Liver (tissue), 3 donors: Measurements from ENCODE around the gene IL31RA.

Source experiments
- ATF3 ChIP-seq: IDR thresholded peaks from 2 replicates; pipeline ENCODE4 v1.6.1; 2016; ENCODE audit warnings: antibody characterized with exemption
- CTCF ChIP-seq: fragments of 150-350 bp; IDR thresholded peaks from 2 replicates; pipeline ENCODE4 v1.5.1; 2017; ENCODE audit warnings: improper control_type of control experiment, low read depth, low read length; ENCODE audit not compliant: missing input control
- EGR1 ChIP-seq, 2 donors: IDR thresholded peaks; 2 replicates each; pipeline ENCODE4 v1.6.1; 2016 to 2018; ENCODE audit warnings: antibody characterized with exemption in 2 of 2, low read depth in 2 of 2
- GABPA ChIP-seq, 2 donors: IDR thresholded peaks in 1 of 2; conservative IDR thresholded peaks in 1 of 2; 2 replicates each; pipeline ENCODE4 v1.6.1; 2016; ENCODE audit warnings: antibody characterized with exemption in 2 of 2, mild to moderate bottlenecking in 1 of 2, moderate library complexity in 1 of 2
- HNF4A ChIP-seq, 2 donors: conservative IDR thresholded peaks; 2 replicates each; pipeline ENCODE4 v1.6.1; 2016; ENCODE audit warnings: antibody characterized with exemption in 2 of 2, mild to moderate bottlenecking in 2 of 2
- MAX ChIP-seq: IDR thresholded peaks from 2 replicates; pipeline ENCODE4 v1.6.1; 2016; ENCODE audit warnings: antibody characterized with exemption
- NR2F2 ChIP-seq: IDR thresholded peaks from 2 replicates; pipeline ENCODE4 v1.6.1; 2016; ENCODE audit warnings: antibody characterized with exemption
- RAD21 ChIP-seq, 2 donors: IDR thresholded peaks; 2 replicates each; pipeline ENCODE4 v1.6.1; 2016; ENCODE audit warnings: antibody characterized with exemption in 2 of 2, mild to moderate bottlenecking in 2 of 2
- REST ChIP-seq: IDR thresholded peaks from 2 replicates; pipeline ENCODE4 v1.6.1; 2016; ENCODE audit warnings: antibody characterized with exemption, mild to moderate bottlenecking
- RXRA ChIP-seq, 2 donors: IDR thresholded peaks; 2 replicates each; pipeline ENCODE4 v1.6.1; 2017 to 2018; ENCODE audit warnings: antibody characterized with exemption in 2 of 2, mild to moderate bottlenecking in 1 of 2
- TAF1 ChIP-seq: conservative IDR thresholded peaks from 2 replicates; pipeline ENCODE4 v1.6.1; 2016; ENCODE audit warnings: antibody characterized with exemption, mild to moderate bottlenecking
- YY1 ChIP-seq: IDR thresholded peaks from 2 replicates; pipeline ENCODE4 v1.6.1; 2016; ENCODE audit warnings: antibody characterized with exemption, mild to moderate bottlenecking
- ZBTB33 ChIP-seq: IDR thresholded peaks from 2 replicates; pipeline ENCODE4 v1.6.1; 2016; ENCODE audit warnings: antibody characterized with exemption
- donor health status: healthy.
- donor health status: healthy.

GRCh38 chr5:55917402-55918086 is 66.4 kb downstream of the IL31RA start:
- TF ChIP-seq CTCF (no peak), MAX (no peak), REST (no peak), ATF3 (no peak), TAF1 (no peak), YY1 (no peak), GABPA (IDR thresholded peaks at IDR 0.05 in 1 of 2, conservative IDR thresholded peaks at IDR 0.05 in 1 of 2) (no peak), HNF4A (conservative IDR thresholded peaks at IDR 0.05) (no peak), NR2F2 (no peak), ZBTB33 (no peak), RAD21 (IDR thresholded peaks at IDR 0.05) (no peak), EGR1 (IDR thresholded peaks at IDR 0.05; ENCODE audit: low read depth in 2 of 2) (no peak), RXRA (IDR thresholded peaks at IDR 0.05) (no peak)
